ENCODE results near the gene HIKESHI. TPM values are rescaled to one million over a fixed set of nuclear protein-coding genes. Genes with fewer than 3 reads are reported as not detected.

The HIKESHI gene
- polyA plus RNA-seq, 5 donors: 48.8 to 65.4 (median 55.0) TPM

- DNase-seq: no peak
These were observed 70.5 kb downstream of the HIKESHI start for GRCh38 chr11:86372586-86372985.

- no peak for DNase-seq
These were observed 72.0 kb downstream of the HIKESHI start for GRCh38 chr11:86374069-86374468.

- DNase-seq: peak in 1 of 2 donors; percentile 15
These were observed 72.5 kb downstream of the HIKESHI start, which contains the start of gene CCDC81 for GRCh38 chr11:86374586-86374985. CCDC81 (plus strand) TSS chr11:86374887; CDS start chr11:86375164, 277 bp downstream.

- no peak for DNase-seq
These were observed 75.9 kb downstream of the HIKESHI start for GRCh38 chr11:86377972-86378371.

- DNase-seq: no peak
These were observed 78.4 kb downstream of the HIKESHI start for GRCh38 chr11:86380295-86381059.

GRCh38 chr11:86383041-86383955 lies 81.3 kb downstream of the HIKESHI start:
- DNase-seq: no peak

GRCh38 chr11:86386283-86386682 lies 84.2 kb downstream of the HIKESHI start:
- DNase-seq: no peak

- no peak for DNase-seq
These were observed 84.7 kb downstream of the HIKESHI start for GRCh38 chr11:86386746-86387145.

GRCh38 chr11:86388198-86388597 lies 86.2 kb downstream of the HIKESHI start:
- no peak for DNase-seq

GRCh38 chr11:86390487-86390886 lies 88.4 kb downstream of the HIKESHI start:
- no peak for DNase-seq

GRCh38 chr11:86395061-86395551 lies 93.1 kb downstream of the HIKESHI start:
- no peak for DNase-seq

Other genes starting within 250 kb of the HIKESHI start
- 100 to 1,000 TPM; 136 to 217 (median 184) TPM for gene PICALM, start 233.2 kb upstream of the HIKESHI start, polyA plus RNA-seq (ENCODE audit: insufficient read depth in 1 of 5, insufficient read length in 5 of 5, low replicate concordance in 1 of 5)
- gene EED, start 57.5 kb upstream of the HIKESHI start, polyA plus RNA-seq (ENCODE audit: insufficient read depth in 1 of 5, insufficient read length in 5 of 5, low replicate concordance in 1 of 5): 10 to 100 TPM; 31.1 to 47.5 (median 41.1) TPM
- 1 to 10 TPM; 1.6 to 5.3 (median 4.9) TPM for gene CCDC81, start 72.6 kb downstream of the HIKESHI start, polyA plus RNA-seq (ENCODE audit: insufficient read depth in 1 of 5, insufficient read length in 5 of 5, low replicate concordance in 1 of 5)

Data from right lung (tissue), 5 donors.